Panc1 (cell line): Measurements from ENCODE around the gene NEU1. TPM values are rescaled to one million over a fixed set of nuclear protein-coding genes. Genes with fewer than 3 reads are reported as not detected.

ENCODE experiments used
- ATAC-seq: fragments of 200-7000 bp; cut with Tn5 transposase; 2 replicates; pipeline ENCODE4 v1.9.1; 2020; ENCODE audit warnings: mild to moderate bottlenecking, moderate library complexity
- BruUV-seq: library from RNA; stranded (reverse); fragments of 400-500 nt; replicated peaks from 2 replicates; lab custom pipeline; 2021; lab: Mats Ljungman, UMichigan
- CTCF ChIA-PET: fragments of 300-600 bp; sonication (Branson Sonifier 250); formaldehyde crosslinking; loops from one replicate; lab custom pipeline; 2022; ENCODE audit warnings: antibody characterized with exemption; lab: Charles Lee
- POLR2A ChIA-PET: fragments of 300-600 bp; sonication (Branson Sonifier 250); formaldehyde crosslinking; loops from one replicate; lab custom pipeline; 2022; ENCODE audit warnings: antibody characterized with exemption; lab: Charles Lee
- DNase-seq: peaks from one replicate; pipeline ENCODE4 v3.0.0-alpha.2; 2010; ENCODE audit warnings: low read depth, low spot score
- H3K27ac ChIP-seq: 2 replicates; pipeline ENCODE4 v1.5.1; 2011; ENCODE audit warnings: mild to moderate bottlenecking, low read length, inconsistent platforms
- H3K27me3 ChIP-seq: fragments of 200-500 bp; sonication (Bioruptor generic); 2 replicates; pipeline ENCODE4 v1.6.0; 2014; ENCODE audit warnings: low read length, inconsistent platforms; ENCODE audit not compliant: control insufficient read depth, insufficient read depth
- H3K36me3 ChIP-seq: fragments of 200-500 bp; sonication (Bioruptor generic); 2 replicates; pipeline ENCODE4 v1.5.1; 2014; ENCODE audit warnings: inconsistent platforms, mild to moderate bottlenecking, low read length, moderate library complexity; ENCODE audit not compliant: control insufficient read depth, insufficient read depth
- H3K4me1 ChIP-seq: 2 replicates; pipeline ENCODE4 v1.5.1; 2011; ENCODE audit warnings: inconsistent platforms, mild to moderate bottlenecking, low read length, moderate library complexity; ENCODE audit not compliant: control insufficient read depth, insufficient read depth
- H3K4me3 ChIP-seq, 2 experiments: 2 replicates each; pipeline ENCODE4 v1.5.1; 2011 to 2012; ENCODE audit warnings: low read depth in 2 of 2, low read length in 2 of 2, mild to moderate bottlenecking in 2 of 2, inconsistent platforms in 1 of 2, moderate library complexity in 1 of 2
- H3K9me3 ChIP-seq: fragments of 200-500 bp; sonication (Bioruptor generic); 2 replicates; pipeline ENCODE4 v1.5.1; 2014; ENCODE audit warnings: low read depth, mild to moderate bottlenecking, inconsistent platforms, low read length, moderate library complexity; ENCODE audit not compliant: control insufficient read depth, insufficient read depth
- CTCF ChIP-seq: fragments of 450-650 bp; IDR thresholded peaks from 2 replicates; pipeline ENCODE4 v1.5.1; 2017; ENCODE audit warnings: mild to moderate bottlenecking
- POLR2AphosphoS5 ChIP-seq: IDR thresholded peaks from 2 replicates; pipeline ENCODE4 v1.6.1; 2012; ENCODE audit warnings: mild to moderate bottlenecking, low read depth, low read length, moderate library complexity
- REST ChIP-seq, 2 experiments: IDR thresholded peaks; 2 replicates each; pipeline ENCODE4 v1.6.1; 2011 to 2012; ENCODE audit warnings: low read depth in 2 of 2, control low read depth in 1 of 2, low read length in 1 of 2, mild to moderate bottlenecking in 1 of 2, moderate library complexity in 1 of 2; ENCODE audit not compliant: insufficient read depth in 1 of 2
- SIN3A ChIP-seq: IDR thresholded peaks from 2 replicates; pipeline ENCODE4 v1.6.1; 2012; ENCODE audit warnings: low read depth, mild to moderate bottlenecking, low read length, moderate library complexity, borderline replicate concordance; ENCODE audit not compliant: insufficient read depth
- TCF7L2 ChIP-seq: IDR thresholded peaks from 2 replicates; pipeline ENCODE4 v1.6.1; 2011; ENCODE audit warnings: mild to moderate bottlenecking, low read depth, low read length, inconsistent platforms
- in situ Hi-C: cut with HindIII; loops from 2 replicates; pipeline ENCODE4 v1.10.0; 2016; ENCODE audit warnings: low sequenced_read_pairs, low pct_unique_long_range_greater_than_20kb
- intact Hi-C: fragments of 100-400 bp; cut with micrococcal nuclease; formaldehyde crosslinking; loops from one replicate; pipeline ENCODE4 v1.10.0; 2022; ENCODE audit not compliant: unreplicated experiment
- total RNA-seq: library from RNA; stranded (reverse); gene quantifications from one replicate; pipeline ENCODE4 v1.2.1, GENCODE V29; 2021; ENCODE audit not compliant: unreplicated experiment

The NEU1 gene
- total RNA-seq, 1 experiment from 2014 or later: 111 TPM

- intact Hi-C loops (no loop called here), in situ Hi-C loops (no loop called here)
- Histone ChIP-seq H3K27me3 (no peaks in the 10 kb centered on the region), H3K27ac (peak overlapping the region; percentile 77), H3K9me3 (no peaks in the 10 kb centered on the region), H3K4me1 (peaks cover 37% of the 10 kb centered on the region), H3K36me3 (no peaks in the 10 kb centered on the region), H3K4me3 (no peak overlapping the region)
- no TSS peak for BruUV-seq
- TF ChIP-seq TCF7L2 (no peak), CTCF (no peak)
- no peak for DNase-seq
- CTCF ChIA-PET: no interaction called here
- POLR2A ChIA-PET: no interaction called here
- peak; percentile 60 for ATAC-seq
Observed at GRCh38 chr6:31877651-31878161, 15.1 kb upstream of the NEU1 start.

- ChIA-PET CTCF (no interaction called here), POLR2A (no interaction called here)
- Histone ChIP-seq H3K36me3 (no peaks in the 10 kb centered on the region), H3K27me3 (no peaks in the 10 kb centered on the region), H3K9me3 (no peaks in the 10 kb centered on the region), H3K4me1 (peaks cover 37% of the 10 kb centered on the region), H3K27ac (peak overlapping the region; percentile 77), H3K4me3 (no peak overlapping the region)
- DNase-seq (no peak), ATAC-seq (peak; percentile 49)
- intact Hi-C loops: no loop called here
- BruUV-seq: no TSS peak
- no peak for TF ChIP-seq SIN3A
- no peak for TF ChIP-seq REST (IDR thresholded peaks at IDR 0.05; ENCODE audit: insufficient read depth in 1 of 2, low read depth in 2 of 2, low read length in 1 of 2)
- TF ChIP-seq CTCF: no peak
- no peak for TF ChIP-seq POLR2AphosphoS5
- TF ChIP-seq TCF7L2: no peak
- in situ Hi-C loops: no loop called here
Observed at GRCh38 chr6:31877125-31877650, 14.6 kb upstream of the NEU1 start.
